Activated CD4-positive, alpha-beta T cell treated with anti-CD3 and anti-CD28 coated beads, Interleukin-2, amount 50 U/mL, for 16 hours (primary cell): ENCODE data around the gene PFKFB1.
"Not testable (repeated sequence)": the region's sequence is repeated elsewhere in the genome, so short reads cannot be mapped to it uniquely, and the experiment has no call there.

Source experiments
- DNase-seq: peaks from one replicate; pipeline ENCODE4 v3.0.0-alpha.2; 2020

PFKFB1 gene

GRCh38 chrX:54992911-54993622, 921 bp downstream of the PFKFB1 start:
- DNase-seq = no peak

DNA sequence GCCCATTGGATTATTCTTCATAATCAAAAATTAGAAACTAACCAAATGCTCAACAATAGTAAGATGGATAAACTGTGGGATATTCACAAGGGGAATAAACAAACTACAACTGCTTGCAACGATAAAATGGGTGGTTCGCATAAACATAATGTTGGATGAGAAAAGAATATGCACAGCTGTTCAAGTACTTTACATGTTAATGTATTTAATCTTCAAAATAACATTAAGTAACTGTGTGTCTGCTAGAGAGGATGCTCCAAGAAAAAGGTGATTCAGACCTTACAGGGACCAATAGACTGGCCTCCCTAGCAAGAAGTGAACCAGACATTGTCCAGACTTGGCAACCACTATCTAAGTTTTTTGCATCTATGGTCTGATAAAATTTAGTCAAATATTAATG, 2.3 kb downstream of the PFKFB1 start:
- no peak for DNase-seq

- not testable (repeated sequence) for DNase-seq
Measured at GRCh38 chrX:54983306-54983705, 10.7 kb downstream of the PFKFB1 start.

DNA sequence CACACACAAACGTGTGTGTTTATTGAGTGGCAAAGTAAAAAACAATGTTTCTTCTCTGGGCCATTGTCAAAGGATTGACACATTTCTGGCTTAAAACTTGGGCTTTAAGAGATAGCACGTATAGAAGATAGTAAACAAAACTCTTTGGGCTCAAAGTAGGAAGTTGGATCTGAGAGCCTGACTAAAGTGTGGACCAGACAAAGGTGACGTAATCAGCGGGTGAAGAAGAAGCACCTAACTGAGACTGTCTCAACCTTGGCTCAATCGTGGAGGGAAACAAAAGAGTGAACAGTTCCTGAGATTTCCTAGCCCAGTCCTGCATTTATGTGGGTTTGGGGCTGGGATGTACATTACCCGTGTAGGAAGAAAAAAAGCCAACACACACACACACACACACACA, 13.7 kb downstream of the PFKFB1 start:
- DNase-seq = no peak

DNA sequence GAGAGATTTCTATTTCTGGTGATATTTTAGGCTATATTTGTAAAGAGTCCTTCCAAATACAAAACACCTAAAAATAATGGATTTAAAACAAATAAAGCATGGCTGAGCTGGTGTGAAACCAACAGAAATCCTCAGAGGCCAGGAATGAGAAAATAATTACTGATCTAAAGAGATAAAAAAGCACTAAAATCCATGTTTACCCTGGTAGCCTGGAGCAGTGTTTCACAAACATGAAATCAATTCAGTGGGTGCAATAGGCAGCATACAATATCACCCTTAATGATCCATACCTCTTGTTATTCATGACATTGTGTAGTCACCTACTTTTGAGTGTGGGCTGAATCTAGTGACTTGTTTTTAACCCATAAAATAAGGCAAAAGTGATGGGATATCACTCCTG, 14.6 kb downstream of the PFKFB1 start:
- DNase-seq = no peak

DNA sequence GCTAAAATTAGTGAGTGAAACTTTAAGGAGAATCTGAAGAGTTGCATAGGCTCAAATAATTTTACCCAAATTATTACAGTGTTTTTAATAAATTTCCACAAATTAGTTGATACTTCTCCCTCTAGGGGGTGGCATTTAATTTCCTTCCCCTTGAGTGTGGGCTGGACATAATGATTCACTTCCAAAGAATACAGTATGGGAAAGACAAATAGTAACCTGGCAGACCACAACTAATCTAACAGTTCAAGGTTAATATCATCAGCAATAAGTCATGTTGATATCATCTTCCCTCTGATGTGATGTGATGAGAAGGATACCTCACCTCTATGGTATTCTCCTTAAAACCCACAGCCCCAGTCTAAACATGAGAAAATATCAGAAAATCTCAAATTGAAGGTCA, 15.5 kb downstream of the PFKFB1 start:
- DNase-seq = no peak

GRCh38 chrX:54977387-54977786, 16.6 kb downstream of the PFKFB1 start:
- no peak for DNase-seq

- DNase-seq = no peak
Measured at GRCh38 chrX:54964766-54965497, 29.1 kb downstream of the PFKFB1 start.

DNA sequence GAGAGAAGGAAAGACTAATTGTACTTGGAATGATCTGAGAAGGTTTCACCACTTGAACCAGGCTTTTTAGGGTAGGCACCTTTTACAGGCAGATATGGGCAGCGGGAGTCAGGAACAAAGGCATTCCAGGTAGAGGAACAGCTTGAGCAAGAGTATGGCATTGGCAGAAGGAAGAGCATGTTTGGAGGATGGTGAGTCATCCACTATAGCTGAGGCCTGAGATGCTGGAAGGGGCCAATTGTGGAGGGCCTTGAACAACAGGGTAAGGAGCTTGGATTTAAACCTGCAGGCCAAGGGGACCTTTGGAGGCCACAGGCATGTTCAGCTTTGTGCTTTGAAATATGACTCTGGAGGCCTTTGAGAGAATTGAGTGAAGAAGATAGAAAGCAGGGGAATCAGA, 32.2 kb downstream of the PFKFB1 start:
- DNase-seq = no peak

- no peak for DNase-seq
Measured at GRCh38 chrX:54950730-54951375, 43.1 kb downstream of the PFKFB1 start.

DNA sequence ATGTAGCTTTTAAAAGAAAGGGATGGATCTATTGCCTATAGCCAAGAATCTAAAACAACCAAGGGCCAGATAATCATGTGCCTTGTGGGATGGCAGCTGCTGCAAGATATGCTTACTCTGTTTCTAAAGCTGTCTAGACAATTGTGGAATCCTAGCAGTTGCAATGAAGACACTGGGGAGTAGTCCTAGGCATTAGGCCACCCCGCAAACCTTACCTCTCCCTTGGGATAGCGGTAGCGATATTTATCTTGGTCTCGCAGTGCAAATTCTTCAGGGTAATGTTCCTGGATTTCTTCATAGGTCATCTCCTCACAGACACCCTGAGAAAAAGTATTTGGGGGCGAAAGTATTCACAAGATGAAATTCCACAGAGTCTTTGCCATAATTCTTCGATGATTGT, 48.8 kb downstream of the PFKFB1 start:
- DNase-seq = no peak

DNA sequence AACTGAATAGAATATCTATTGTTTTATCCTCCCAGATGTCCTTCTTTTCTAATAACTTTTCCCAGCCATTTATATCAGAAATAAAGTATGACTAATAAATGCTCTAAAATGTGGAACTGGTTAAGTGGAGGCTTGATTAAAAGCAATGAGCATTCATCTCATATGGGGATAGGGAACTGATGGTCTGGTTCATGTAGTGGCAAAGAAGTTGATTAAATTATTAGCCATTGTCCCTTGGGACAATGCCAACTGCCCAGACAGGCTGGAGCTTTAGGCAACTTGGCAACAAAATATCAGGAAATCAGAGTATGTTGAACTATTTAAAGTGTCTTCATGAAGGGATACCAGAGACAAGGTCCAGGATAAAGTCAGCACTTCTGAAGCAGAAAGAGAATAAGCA, 49.2 kb downstream of the PFKFB1 start:
- DNase-seq = no peak

DNA sequence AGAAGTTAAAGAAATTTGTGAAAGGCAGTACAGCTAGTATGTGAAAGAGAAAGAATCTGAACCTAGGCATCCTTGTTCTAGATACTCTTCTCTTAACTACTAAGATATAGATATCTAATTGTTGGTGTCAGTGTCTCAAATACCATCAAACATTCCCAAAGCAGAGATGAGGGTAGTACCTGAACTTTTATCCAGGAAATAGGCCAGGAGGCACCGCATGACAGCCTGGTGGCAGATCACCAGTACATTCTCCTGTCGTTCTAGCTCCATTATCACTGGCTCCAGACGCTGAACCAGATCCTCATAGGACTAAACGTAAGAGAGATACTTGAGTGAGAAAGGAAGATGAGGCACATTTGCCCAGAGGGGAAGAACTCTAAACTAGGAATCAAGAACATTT, 56.6 kb downstream of the PFKFB1 start:
- DNase-seq = no peak

GRCh38 chrX:54935306-54935705, 58.7 kb downstream of the PFKFB1 start:
- no peak for DNase-seq

DNA sequence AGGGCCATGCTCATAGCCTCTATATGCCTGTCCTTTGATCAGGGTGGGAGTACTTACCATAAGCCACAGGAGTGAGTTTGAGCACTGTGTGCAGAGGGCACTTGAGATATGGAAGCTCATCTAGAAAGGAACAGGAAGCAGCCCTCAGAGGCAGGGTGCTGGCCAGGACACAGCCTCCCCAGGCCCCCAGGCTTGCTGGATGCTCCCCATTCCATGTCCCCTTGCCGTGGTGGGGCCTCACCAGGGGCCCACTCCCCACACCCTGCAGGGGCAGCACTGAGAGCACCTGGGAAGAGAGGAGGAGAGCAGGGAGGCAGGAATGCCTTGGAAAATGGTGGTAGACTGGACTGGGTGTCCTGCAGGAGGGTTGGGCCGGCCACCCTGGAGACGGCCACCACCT, 59.1 kb downstream of the PFKFB1 start:
- no peak for DNase-seq

DNA sequence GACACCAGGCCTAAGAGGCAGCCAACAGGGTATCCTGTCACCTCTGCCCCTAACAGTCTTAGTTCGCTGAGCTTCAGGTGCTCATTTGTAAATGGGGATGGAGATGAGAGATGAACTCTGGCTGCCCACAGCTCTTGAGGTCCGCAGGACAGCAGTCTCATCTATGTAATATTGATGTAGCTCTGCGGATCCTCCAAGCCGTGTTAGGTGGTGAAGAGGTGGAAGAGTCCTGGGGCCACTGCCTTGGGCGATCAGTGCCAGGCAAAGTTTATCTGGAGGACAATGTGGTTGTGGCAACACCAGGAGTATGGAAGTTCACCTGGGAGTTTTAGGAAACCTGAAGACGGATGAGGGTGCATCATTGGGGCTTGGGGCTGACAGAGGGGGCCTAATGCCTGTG, 59.9 kb downstream of the PFKFB1 start:
- DNase-seq = no peak

- DNase-seq = no peak
Measured at GRCh38 chrX:54933150-54933826, 60.7 kb downstream of the PFKFB1 start.

DNA sequence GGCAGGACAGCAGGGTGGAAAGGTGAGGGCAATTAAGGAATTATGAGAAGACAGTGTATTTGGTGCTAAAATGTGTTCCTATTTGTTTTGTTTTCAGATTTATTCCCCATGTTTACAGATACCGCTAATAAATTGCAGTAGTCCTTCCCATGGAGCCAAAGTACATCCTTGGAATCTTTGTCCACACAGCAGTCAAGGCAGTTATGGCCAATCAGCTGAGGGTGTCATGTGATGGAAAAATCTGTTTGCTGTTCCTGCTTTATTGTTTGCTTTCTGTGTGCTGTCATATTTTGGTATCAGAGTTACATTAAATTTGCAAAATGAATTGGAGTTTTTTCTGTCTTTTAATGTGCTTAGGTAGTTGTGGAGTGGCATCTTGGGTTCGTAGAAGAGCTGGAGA, 62.9 kb downstream of the PFKFB1 start:
- DNase-seq = no peak

DNA sequence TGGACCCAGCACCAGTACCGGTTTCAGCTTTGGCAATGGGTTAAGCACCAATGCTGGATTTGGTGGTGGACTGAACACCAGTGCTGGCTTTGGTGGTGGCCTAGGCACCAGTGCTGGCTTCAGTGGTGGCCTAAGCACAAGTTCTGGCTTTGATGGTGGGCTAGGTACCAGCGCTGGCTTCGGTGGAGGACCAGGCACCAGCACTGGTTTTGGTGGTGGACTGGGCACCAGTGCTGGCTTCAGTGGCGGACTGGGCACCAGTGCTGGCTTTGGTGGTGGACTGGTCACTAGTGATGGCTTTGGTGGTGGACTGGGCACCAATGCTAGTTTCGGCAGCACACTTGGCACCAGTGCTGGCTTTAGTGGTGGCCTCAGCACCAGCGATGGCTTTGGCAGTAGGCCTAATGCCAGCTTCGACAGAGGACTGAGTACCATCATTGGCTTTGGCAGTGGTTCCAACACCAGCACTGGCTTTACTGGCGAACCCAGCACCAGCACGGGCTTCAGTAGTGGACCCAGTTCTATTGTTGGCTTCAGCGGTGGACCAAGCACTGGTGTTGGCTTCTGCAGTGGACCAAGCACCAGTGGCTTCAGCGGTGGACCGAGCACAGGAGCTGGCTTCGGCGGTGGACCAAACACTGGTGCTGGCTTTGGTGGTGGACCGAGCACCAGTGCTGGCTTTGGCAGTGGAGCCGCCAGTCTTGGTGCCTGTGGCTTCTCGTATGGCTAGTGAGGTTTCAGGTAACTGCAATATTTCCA, 63.5 kb downstream of the PFKFB1 start:
- no peak for DNase-seq

DNA sequence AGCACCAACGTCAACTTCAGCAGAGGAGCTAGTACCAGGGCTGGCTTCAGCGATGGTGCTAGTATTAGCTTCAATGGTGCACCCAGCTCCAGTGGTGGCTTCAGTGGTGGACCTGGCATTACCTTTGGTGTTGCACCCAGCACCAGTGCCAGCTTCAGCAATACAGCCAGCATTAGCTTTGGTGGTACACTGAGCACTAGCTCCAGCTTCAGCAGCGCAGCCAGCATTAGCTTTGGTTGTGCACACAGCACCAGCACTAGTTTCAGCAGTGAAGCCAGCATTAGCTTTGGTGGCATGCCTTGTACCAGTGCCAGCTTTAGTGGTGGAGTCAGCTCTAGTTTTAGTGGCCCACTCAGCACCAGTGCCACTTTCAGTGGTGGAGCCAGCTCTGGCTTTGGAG, 65.1 kb downstream of the PFKFB1 start:
- no peak for DNase-seq

DNA sequence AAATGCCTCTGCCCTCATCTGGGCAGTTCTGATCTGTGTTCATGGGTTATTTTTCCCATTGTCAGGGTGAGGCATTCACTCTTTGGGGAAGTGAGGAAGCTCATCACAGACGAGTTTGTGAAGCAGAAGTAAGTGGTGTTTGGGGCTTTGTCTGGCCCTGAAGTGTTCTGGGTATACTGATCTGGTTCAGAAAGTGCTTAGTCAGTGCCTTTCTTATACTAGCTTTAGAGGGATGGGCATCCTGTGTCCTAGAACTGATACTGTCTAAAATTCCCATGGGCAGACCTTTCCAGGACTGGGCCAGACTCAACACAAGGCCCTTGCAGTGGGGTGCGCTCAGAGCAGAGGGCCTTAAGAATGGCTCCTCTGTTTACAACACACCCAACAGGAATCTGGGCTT, 67.0 kb downstream of the PFKFB1 start:
- no peak for DNase-seq

DNA sequence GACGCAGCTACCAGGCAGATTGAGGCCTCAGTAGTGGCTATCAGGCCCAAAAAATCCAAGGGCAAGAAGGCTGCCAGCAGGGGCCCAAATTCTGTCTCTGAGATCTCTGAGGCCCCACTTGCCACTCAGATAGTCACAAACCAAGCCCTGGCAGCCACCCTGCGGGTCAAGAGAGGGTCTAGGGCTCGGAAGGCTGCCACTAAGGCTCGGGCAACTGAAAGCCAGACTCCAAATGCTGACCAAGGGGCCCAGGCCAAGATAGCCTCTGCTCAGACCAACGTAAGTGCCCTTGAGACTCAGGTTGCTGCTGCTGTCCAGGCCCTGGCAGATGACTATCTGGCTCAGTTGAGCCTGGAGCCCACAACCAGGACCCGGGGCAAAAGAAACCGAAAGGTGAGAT, 70.6 kb downstream of the PFKFB1 start:
- DNase-seq = no peak

DNA sequence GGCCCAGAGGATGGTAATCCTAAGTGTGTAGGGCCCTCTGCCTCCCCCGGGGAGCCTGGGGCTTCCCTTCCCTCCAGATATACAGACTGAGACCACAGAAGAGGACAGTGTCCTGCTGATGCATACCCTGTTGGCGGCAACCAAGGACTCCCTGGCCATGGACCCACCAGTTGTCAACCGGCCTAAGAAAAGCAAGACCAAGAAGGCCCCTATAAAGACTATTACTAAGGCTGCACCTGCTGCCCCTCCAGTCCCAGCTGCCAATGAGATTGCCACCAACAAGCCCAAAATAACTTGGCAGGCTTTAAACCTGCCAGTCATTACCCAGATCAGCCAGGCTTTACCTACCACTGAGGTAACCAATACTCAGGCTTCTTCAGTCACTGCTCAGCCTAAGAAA, 71.4 kb downstream of the PFKFB1 start:
- DNase-seq = no peak
